Globus pallidus (tissue), 1 donor: ENCODE measurements around the gene UTS2R.
A peak's percentile ranks its signal among the peaks of the same experiment; 100 is the strongest.
"Not testable (repeated sequence)": the region's sequence is repeated elsewhere in the genome, so short reads cannot be mapped to it uniquely, and the experiment has no call there.

ENCODE experiments used
- DNase-seq: peaks from one replicate; pipeline ENCODE4 v3.0.0-alpha.2; 2015; ENCODE audit warnings: low spot score

UTS2R gene

DNA sequence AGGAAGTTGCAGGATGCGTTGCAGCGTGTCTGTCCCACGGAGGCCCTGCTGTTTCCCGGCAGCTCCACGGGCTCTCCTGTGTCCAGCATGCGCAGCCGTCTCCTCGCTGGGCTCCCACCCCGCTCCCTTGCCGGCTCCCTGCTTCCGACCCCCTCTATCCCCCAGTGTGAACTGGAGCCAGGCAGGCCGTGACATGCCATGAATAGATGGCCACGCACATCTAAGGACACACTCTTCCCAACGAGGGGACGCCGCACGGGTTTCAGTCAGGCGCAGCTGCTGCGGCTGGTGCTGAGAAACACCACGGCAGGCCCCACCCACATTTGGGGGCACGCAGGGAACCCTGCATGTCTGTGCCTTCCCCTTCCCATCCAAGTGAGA is 37.4 kb downstream of the UTS2R start:
- DNase-seq, result no peak

DNA sequence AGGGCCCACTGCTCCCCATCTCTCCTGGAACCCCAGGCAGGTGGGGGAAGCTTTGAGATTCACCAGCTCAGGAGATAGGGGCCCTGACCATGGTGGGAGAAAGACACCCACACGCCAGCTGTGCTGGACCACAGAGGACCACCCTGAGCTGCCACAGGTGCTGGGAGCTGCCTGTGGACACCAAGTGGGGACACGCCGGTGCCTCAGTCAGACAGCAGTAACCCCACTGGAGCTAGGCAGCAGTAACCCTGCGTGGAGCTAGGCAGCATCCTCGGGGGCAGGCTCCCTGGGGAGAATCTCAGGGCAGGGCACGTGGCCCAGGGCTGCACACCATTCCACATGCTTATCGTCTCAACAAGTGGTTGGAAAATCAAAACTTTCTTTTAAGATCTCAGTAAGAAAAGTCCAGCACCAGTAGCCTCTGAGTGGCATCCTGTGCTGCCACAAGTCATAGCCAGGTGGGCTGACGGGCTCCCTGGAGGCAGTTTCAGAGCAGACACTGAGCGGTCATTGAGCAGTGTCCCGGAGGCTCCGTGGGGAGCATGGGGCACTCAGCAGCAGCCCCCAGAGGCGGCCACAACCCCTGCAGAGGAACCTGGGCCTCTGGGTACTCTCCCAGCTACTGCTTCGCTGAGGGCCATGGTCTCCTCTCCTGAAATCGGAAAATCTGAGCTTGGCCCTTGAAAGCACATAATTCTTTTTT is 38.6 kb downstream of the UTS2R start:
- DNase-seq, result no peak

GRCh38 chr17:82411396-82412053 is 40.0 kb downstream of the UTS2R start:
- no peak for DNase-seq

- not testable (repeated sequence) for DNase-seq
Observed at GRCh38 chr17:82412081-82412480, 40.5 kb downstream of the UTS2R start.

GRCh38 chr17:82412535-82413520 is 41.3 kb downstream of the UTS2R start:
- no peak for DNase-seq

GRCh38 chr17:82414548-82415281 is 43.1 kb downstream of the UTS2R start:
- DNase-seq, result peak; percentile 58

GRCh38 chr17:82415336-82415735 is 43.8 kb downstream of the UTS2R start:
- DNase-seq, result no peak

DNA sequence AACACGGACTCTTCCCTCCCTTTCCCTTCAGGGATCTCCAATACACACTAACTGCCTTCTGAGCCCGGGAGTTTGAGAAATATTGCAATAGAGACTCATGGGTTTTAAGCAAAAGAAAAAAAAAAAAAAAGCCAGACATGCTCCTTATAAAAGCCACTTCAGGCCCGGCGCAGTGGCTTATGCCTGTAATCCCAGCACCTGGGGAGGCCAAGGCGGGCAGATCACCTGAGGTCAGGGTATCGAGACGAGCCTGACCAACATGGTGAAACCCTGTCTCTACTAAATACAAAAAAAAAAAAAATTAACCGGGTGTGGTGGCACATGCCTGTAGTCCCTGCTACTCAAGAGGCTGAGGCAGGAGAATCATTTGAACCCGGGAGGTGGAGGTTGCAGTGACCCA is 44.2 kb downstream of the UTS2R start:
- no peak for DNase-seq

GRCh38 chr17:82416264-82416663 is 44.7 kb downstream of the UTS2R start:
- no peak for DNase-seq

DNA sequence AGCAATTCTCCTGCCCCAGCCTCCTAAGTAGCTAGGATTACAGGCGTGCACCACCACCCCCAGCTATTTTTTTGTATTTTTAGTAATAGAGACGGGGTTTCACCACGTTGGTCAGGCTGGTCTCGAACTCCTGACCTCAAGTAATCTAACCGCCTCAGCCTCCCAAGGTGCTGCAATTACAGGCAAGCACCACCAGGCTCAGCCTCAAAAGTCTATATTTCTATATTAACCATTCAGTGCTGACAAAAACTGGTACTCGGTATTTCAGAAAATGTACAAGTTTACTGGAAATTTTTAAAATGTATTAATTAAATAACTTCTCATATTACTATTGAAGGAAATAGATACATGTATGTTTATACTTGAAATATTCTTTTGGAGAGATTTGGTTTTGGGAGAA is 45.2 kb downstream of the UTS2R start:
- DNase-seq, result no peak

DNA sequence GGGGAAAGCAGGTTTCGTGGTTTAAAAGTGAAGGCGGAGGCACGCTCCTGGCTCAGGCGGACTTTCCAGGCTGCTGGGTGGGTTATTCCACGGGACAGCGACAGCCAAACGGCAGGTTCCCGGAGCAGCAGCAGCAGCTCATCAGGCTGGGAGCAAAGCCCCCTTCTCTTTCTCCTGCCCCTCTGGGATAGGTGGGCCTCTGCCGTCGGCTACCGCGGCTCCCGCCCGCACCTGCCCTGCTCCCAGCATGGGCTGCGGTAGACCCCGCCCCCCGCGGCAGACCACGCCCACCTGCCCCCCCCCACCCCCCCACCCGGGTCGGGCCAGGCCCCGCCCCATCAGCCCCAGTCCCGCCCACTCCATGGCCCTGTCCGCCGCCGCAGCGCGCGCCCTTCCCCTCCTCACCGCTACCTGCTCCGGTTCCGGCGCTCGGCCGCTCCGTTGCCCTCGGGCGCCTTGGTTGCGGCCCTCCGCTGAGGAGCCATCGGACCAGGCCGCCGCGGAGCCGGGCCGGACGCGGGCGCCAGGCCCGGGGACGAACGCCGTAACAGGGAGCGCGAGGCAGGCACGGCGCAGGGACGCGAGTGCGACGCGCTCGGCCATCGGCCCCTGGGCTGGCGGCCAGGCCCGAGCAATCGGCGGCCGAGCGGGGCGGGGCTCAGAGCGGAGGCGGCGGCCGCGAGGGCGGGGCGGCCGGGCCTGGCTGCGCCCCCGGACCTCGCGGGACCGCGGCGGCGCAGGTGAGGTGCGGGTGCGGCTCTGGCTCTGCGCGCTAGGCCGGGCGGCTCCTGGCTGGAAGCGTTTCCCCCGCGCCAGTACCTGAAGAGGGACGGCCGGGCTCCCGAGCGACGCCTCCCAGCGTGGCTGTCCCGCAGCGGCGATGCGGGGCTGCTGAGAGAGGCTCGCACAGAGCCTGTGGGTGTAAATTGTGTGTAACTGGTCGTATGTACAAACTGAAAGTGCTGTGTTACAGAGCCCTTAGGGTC is 46.7 kb downstream of the UTS2R start, which contains the start of the genes HEXD and OGFOD3:
Gene HEXD, plus strand, starts transcription at position 347 of the 986 bp plus-strand sequence. CDS start 1,453 bp downstream, outside the sequence.
Gene OGFOD3, minus strand, starts transcription at position 586 of the 986 bp plus-strand sequence. Its CDS starts 101 bp downstream, at position 485.
- peak; percentile 84 for DNase-seq

GRCh38 chr17:82419540-82419939 is 48.0 kb downstream of the UTS2R start:
- DNase-seq, result no peak

- no peak for DNase-seq
Observed at GRCh38 chr17:82424001-82424862, 52.7 kb downstream of the UTS2R start.

GRCh38 chr17:82424863-82425159 is 53.2 kb downstream of the UTS2R start:
- DNase-seq, result no peak
